HepG2 (cell line): Measurements from ENCODE around the gene LGALS4. TPM values are rescaled to one million over a fixed set of nuclear protein-coding genes. Genes with fewer than 3 reads are reported as not detected.
"Not testable (repeated sequence)": the region's sequence is repeated elsewhere in the genome, so short reads cannot be mapped to it uniquely, and the experiment has no call there.

Experiments used
- ATAC-seq: fragments of 200-7000 bp; cut with Tn5 transposase; 3 replicates; pipeline ENCODE4 v1.9.1; 2020; ENCODE audit warnings: mild to moderate bottlenecking, moderate library complexity
- BruUV-seq: library from RNA; stranded (reverse); fragments of 400-500 nt; replicated peaks from 2 replicates; lab custom pipeline; 2021; lab: Mats Ljungman, UMichigan
- CTCF ChIA-PET: fragments of 300-600 bp; formaldehyde crosslinking; extraction: SDS; loops from one replicate; lab custom pipeline; 2021; ENCODE audit warnings: low total read pairs, inconsistent platforms, low intra/inter-chr PET ratio; lab: Yijun Ruan, JAX
- POLR2A ChIA-PET: fragments of 350-600 bp; sonication (Branson Sonifier 250); formaldehyde crosslinking; loops from one replicate; lab custom pipeline; 2020; ENCODE audit warnings: antibody characterized with exemption, inconsistent platforms; lab: Yijun Ruan, JAX
- DNase-seq: peaks from one replicate; pipeline ENCODE4 v3.0.0-alpha.2; 2015; ENCODE audit warnings: low spot score
- FAIRE-seq: peaks from 3 replicates; lab custom pipeline; 2011; peaks lifted over from hg19 to GRCh38; lab: Jason Lieb, UNC
- H2AFZ ChIP-seq: one replicate; pipeline ENCODE4 v1.6.1; 2011; ENCODE audit warnings: low read length, inconsistent platforms
- H3K27ac ChIP-seq: fragments of 300-600 bp; 3 replicates; pipeline ENCODE4 v1.8.0; 2011; ENCODE audit warnings: mixed run types, mild to moderate bottlenecking, mixed read lengths, low read length, inconsistent platforms; ENCODE audit not compliant: insufficient read depth; ENCODE audit errors: extremely low read length
- H3K27me3 ChIP-seq, 2 experiments: fragments of 200-600 bp in 1 of 2; 2 replicates in 1 of 2; 3 replicates in 1 of 2; pipeline versions ENCODE4 v1.6.0 to v1.8.0; 2011; ENCODE audit warnings: low read length in 2 of 2, mild to moderate bottlenecking in 2 of 2, moderate library complexity in 2 of 2, inconsistent platforms in 1 of 2; ENCODE audit not compliant: insufficient read depth in 2 of 2, control insufficient read depth in 1 of 2
- H3K36me3 ChIP-seq, 2 experiments: fragments of 200-600 bp in 1 of 2; replicated peaks in 1 of 2; 2 replicates in 1 of 2; 3 replicates in 1 of 2; pipeline versions ENCODE4 v1.5.1 to v1.8.0; 2011; ENCODE audit warnings: low read length in 2 of 2, inconsistent platforms in 1 of 2; ENCODE audit not compliant: insufficient read depth in 2 of 2, control insufficient read depth in 1 of 2
- H3K4me1 ChIP-seq: 2 replicates; pipeline ENCODE4 v1.5.1; 2012; ENCODE audit warnings: low read length, inconsistent platforms; ENCODE audit not compliant: insufficient read depth
- H3K4me2 ChIP-seq: 2 replicates; pipeline ENCODE4 v1.6.0; 2011; ENCODE audit warnings: low read depth, low read length, inconsistent platforms
- H3K4me3 ChIP-seq, 3 experiments: fragments of 200-600 bp in 1 of 3; sonication (generic), shearing (Covaris generic) in 1 of 3; replicated peaks in 1 of 3; 2 replicates each; pipeline ENCODE4 v1.5.1; 2011 to 2016; ENCODE audit warnings: low read length in 3 of 3, inconsistent platforms in 2 of 3, low read depth in 2 of 3, mild to moderate bottlenecking in 2 of 3, control low read depth in 1 of 3, mixed read lengths in 1 of 3; ENCODE audit not compliant: insufficient read depth in 1 of 3
- H3K79me2 ChIP-seq: one replicate; pipeline ENCODE4 v1.6.1; 2011; ENCODE audit warnings: low read length, inconsistent platforms; ENCODE audit not compliant: insufficient read depth
- H3K9ac ChIP-seq: 2 replicates; pipeline ENCODE4 v1.6.0; 2011; ENCODE audit warnings: mild to moderate bottlenecking, low read depth, low read length, inconsistent platforms; ENCODE audit not compliant: insufficient read depth
- H3K9me3 ChIP-seq: 2 replicates; pipeline ENCODE4 v1.5.1; 2012; ENCODE audit warnings: mild to moderate bottlenecking, low read length
- H4K20me1 ChIP-seq: 2 replicates; pipeline ENCODE4 v1.6.0; 2011; ENCODE audit warnings: inconsistent platforms, mild to moderate bottlenecking, low read length, moderate library complexity; ENCODE audit not compliant: insufficient read depth
- CCAR2 ChIP-seq: fragments of 200-400 bp; formaldehyde crosslinking; optimal IDR thresholded peaks from 2 replicates; pipeline ENCODE3; 2018; ENCODE audit warnings: low read depth, mild to moderate bottlenecking, low read length, moderate library complexity
- HES4 ChIP-seq: sonication (generic); formaldehyde crosslinking; IDR thresholded peaks from 2 replicates; pipeline ENCODE4 v1.9.0; 2021; ENCODE audit warnings: mild to moderate bottlenecking, missing genetic modification reagents, borderline replicate concordance
- LCORL ChIP-seq, 2 experiments: fragments of 450-650 bp in 1 of 2; sonication (generic) in 1 of 2; formaldehyde crosslinking in 1 of 2; IDR thresholded peaks; 2 replicates each; pipeline versions ENCODE4 v1.5.0 to v1.6.1; 2017 to 2020; ENCODE audit warnings: antibody characterized with exemption in 1 of 2, missing genetic modification reagents in 1 of 2
- PLRG1 ChIP-seq: fragments of 450-650 bp; conservative IDR thresholded peaks from 2 replicates; pipeline ENCODE4 v1.6.1; 2016
- TRIM24 ChIP-seq: sonication (generic); formaldehyde crosslinking; IDR thresholded peaks from 2 replicates; pipeline ENCODE4 v1.8.0; 2022; ENCODE audit warnings: mild to moderate bottlenecking, missing genetic modification reagents
- USF2 ChIP-seq, 2 experiments: sonication (generic) in 1 of 2; formaldehyde crosslinking in 1 of 2; IDR thresholded peaks; 2 replicates each; pipeline versions ENCODE4 v1.5.1 to v1.6.1; 2011 to 2020; ENCODE audit warnings: borderline replicate concordance in 1 of 2, low read depth in 1 of 2, low read length in 1 of 2, mild to moderate bottlenecking in 1 of 2, missing genetic modification reagents in 1 of 2, moderate library complexity in 1 of 2
- ZMYM3 ChIP-seq: sonication (generic); formaldehyde crosslinking; IDR thresholded peaks from 2 replicates; pipeline ENCODE4 v1.5.1; 2020; ENCODE audit warnings: mild to moderate bottlenecking, missing genetic modification reagents
- ZNF605 ChIP-seq: sonication (generic); formaldehyde crosslinking; IDR thresholded peaks from 2 replicates; pipeline ENCODE4 v1.8.0; 2022; ENCODE audit warnings: mild to moderate bottlenecking, missing genetic modification reagents
- ZNF770 ChIP-seq: sonication (generic); formaldehyde crosslinking; IDR thresholded peaks from 2 replicates; pipeline ENCODE4 v1.5.0; 2020; ENCODE audit warnings: mild to moderate bottlenecking, missing genetic modification reagents
- ZNF891 ChIP-seq: sonication (generic); formaldehyde crosslinking; IDR thresholded peaks from 2 replicates; pipeline ENCODE4 v1.5.0; 2020; ENCODE audit warnings: mild to moderate bottlenecking, missing genetic modification reagents
- WGBS: methylation state at CpG from one replicate; pipeline ENCODE4 v1.1.6; 2017; ENCODE audit warnings: low lambda C conversion rate; 5-methylcytosine and 5-hydroxymethylcytosine counted together
- in situ Hi-C: cut with HindIII; loops from 2 replicates; pipeline ENCODE4 v1.10.0; 2017; ENCODE audit warnings: low pct_unique_long_range_greater_than_20kb; ENCODE audit not compliant: extremely low pct_ligation_motif_present
- intact Hi-C: fragments of 100-400 bp; cut with micrococcal nuclease; formaldehyde crosslinking; loops from one replicate; pipeline ENCODE4 v1.10.0; 2022; ENCODE audit not compliant: unreplicated experiment
- polyA plus RNA-seq, 8 experiments: library from polyadenylated mRNA; depleted of rRNA in 3 of 8; stranded (reverse) in 7 of 8; unstranded in 1 of 8; fragments of >200 nt; fragmentation: Illumina TruSeq in 4 of 8; extraction: Trizol in 4 of 8; gene quantifications; 2 replicates each; pipeline versions ENCODE4 v1.2.1 to v1.2.3, GENCODE V29; 2011 to 2016; ENCODE audit warnings: low read depth in 4 of 8, missing spikeins in 1 of 8, mixed read lengths in 1 of 8; ENCODE audit not compliant: insufficient read depth in 1 of 8
- total RNA-seq, 5 experiments: library from RNA; depleted of rRNA; stranded (reverse); fragments of >200 nt; fragmentation: Illumina TruSeq; extraction: Trizol; gene quantifications; 2 replicates each; pipeline ENCODE4 v1.2.3, GENCODE V29; 2016; ENCODE audit warnings: low read depth in 1 of 5

LGALS4 gene
- total and polyA plus RNA-seq, 2 of the 13 experiments (the other 11 are each of a cell fraction or from before 2014, with no cell fraction given): 0.24 to 0.71 TPM

- TF ChIP-seq TRIM24 (CRISPR knock-in tag): no peak
Measured at GRCh38 chr19:38786572-38787265, 26.0 kb downstream of the LGALS4 start (continued).

DNA sequence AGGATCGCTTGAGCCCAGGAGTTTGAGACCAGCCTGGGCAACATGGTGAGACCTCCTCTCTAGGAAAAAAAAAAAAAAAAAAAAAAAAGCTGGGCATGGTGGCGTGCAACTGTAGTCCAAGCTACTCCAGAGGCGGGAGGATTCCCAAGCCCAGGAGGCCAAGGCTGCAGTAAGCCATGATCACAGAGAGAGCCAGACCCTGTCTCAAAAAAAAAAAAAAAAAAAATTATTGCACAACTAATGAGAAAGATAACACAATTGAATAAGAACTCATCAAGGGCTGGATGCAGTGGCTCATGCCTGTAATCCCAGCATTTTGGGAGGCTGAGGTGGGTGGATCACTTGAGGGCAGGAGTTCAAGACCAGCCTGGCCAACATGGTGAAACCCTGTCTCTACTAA lies 26.7 kb downstream of the LGALS4 start:
- CTCF ChIA-PET, BruUV-seq, DNase-seq, H3K27ac ChIP-seq, H3K9ac ChIP-seq, ATAC-seq, FAIRE-seq, H3K27me3 ChIP-seq, H3K36me3 ChIP-seq, in situ Hi-C loops, H3K4me2 ChIP-seq, H3K4me3 ChIP-seq, intact Hi-C loops, H4K20me1 ChIP-seq, H2AFZ ChIP-seq, H3K9me3 ChIP-seq, H3K79me2 ChIP-seq, POLR2A ChIA-PET: not testable (repeated sequence)
- H3K4me1 ChIP-seq: peaks cover 46% of the 10 kb centered on the region
- 95% methylated on average over 3 of the region's 3 CpGs for WGBS

DNA sequence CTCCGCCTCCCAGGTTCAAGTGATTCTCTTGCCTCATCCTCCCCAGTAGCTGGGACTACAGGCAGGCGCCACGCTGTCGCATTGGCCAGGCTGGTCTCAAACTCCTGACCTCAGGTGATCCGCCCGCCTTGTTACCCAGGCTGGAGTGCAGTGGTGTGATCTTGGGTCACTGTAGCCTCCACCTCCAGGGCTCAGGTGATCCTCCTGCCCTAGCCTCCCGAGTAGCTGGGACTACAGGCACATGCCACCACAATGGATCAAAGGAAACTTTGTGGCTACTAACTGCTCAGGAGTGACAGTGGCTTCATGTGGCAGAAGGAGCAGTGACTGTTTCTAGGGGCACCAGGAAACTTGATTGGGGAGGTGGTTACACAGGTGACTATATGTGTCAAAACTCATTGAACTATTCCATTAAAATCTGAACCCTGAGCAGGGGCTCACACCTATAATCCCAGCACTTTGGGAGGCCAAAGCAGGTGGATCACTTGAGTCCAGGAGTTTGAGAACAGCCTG lies 27.5 kb downstream of the LGALS4 start:
- H3K79me2 ChIP-seq: no peaks in the 10 kb centered on the region
- no peak overlapping the region for H2AFZ ChIP-seq
- no peaks in the 10 kb centered on the region for H3K9me3 ChIP-seq
- WGBS: 93% methylated on average over 5 of the region's 7 CpGs
- BruUV-seq: no TSS peak
- ATAC-seq: no peak
- DNase-seq: no peak
- no peak overlapping the region for H3K4me3 ChIP-seq
- peaks cover 49% of the 10 kb centered on the region for H3K4me1 ChIP-seq
- H3K27ac ChIP-seq: no peak overlapping the region
- ChIA-PET CTCF (no interaction called here), POLR2A (no interaction called here)
- intact Hi-C loops: no loop called here
- in situ Hi-C loops: no loop called here
- H3K9ac ChIP-seq: no peak overlapping the region
- no peak for FAIRE-seq
- H4K20me1 ChIP-seq: no peaks in the 10 kb centered on the region
- H3K4me2 ChIP-seq: no peak overlapping the region
- no peaks in the 10 kb centered on the region; a peak in 1 of 5 replicates for H3K27me3 ChIP-seq
- no peaks in the 10 kb centered on the region for H3K36me3 ChIP-seq
- TF ChIP-seq ZNF605 (CRISPR knock-in tag): no peak
- no peak for TF ChIP-seq LCORL (IDR thresholded peaks at IDR 0.05)
- no peak for TF ChIP-seq LCORL (CRISPR knock-in tag; IDR thresholded peaks at IDR 0.05)
- TF ChIP-seq ZNF891: no peak
- no peak for TF ChIP-seq USF2 (IDR thresholded peaks at IDR 0.05; ENCODE audit: low read depth, low read length)
- no peak for TF ChIP-seq USF2 (CRISPR knock-in tag; IDR thresholded peaks at IDR 0.05; ENCODE audit: borderline replicate concordance)
- no peak for TF ChIP-seq HES4
- peak; percentile 95 for TF ChIP-seq ZNF770 (CRISPR knock-in tag)
- TF ChIP-seq PLRG1: no peak
- peak; percentile 77 for TF ChIP-seq ZMYM3 (CRISPR knock-in tag)
- no peak for TF ChIP-seq CCAR2
